ENCODE data around the gene PLCB4.

PLCB4 gene

GRCh38 chr20:9507544-9508239 is 438.8 kb downstream of the PLCB4 start:
- no peak for DNase-seq

DNA sequence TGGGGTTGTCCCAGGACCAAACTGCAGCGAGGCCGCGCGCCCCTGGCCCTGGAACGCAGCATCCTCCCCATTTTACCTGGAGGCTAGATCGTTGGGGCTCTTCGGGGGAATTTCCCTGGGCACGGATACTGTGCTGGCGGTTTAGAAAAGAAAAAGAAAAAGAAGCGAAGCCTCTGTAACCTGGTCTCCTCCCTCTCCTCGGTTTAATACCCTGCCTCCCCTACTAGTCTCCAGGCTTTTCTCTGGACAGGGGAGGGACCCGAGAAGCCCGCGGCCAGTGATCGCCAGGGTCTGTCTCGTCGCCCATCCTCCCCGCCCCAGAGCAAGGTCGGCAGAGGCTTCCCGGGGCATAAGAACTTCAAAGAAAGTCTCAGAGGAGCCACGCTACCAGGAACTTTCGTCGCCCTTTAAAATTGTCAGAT is 439.4 kb downstream of the PLCB4 start:
- DNase-seq = no peak

GRCh38 chr20:9508696-9509178 is 439.9 kb downstream of the PLCB4 start:
- DNase-seq = no peak

GRCh38 chr20:9509246-9509645 is 440.4 kb downstream of the PLCB4 start:
- no peak for DNase-seq

- DNase-seq = no peak
Measured at GRCh38 chr20:9510911-9511310, 442.0 kb downstream of the PLCB4 start.

DNA sequence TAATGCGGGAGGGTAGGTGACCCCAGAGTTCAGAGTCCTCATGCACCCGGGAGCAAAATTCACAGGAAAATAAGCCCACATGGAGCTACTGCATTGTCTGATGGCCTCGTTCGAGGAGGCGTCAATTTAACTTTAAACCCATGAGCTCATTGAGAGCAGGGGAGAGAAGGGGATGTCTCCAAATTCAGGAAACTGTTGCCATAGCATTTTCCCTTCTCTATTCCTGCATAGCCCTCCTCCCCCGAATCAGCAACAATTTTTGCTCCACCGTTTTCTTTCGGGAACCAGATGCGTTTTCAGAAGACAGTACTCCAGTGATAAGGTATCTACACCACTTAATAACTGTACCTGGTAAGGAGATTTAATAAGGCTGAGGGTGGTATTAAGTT is 445.2 kb downstream of the PLCB4 start:
- DNase-seq = no peak

- no peak for DNase-seq
Measured at GRCh38 chr20:9514461-9515213, 445.8 kb downstream of the PLCB4 start, which contains the start of gene LAMP5. Gene LAMP5, plus strand, starts transcription at chr20:9514590. Its CDS starts 263 bp downstream, at chr20:9514853.

- no peak for DNase-seq
Measured at GRCh38 chr20:9515214-9515585, 446.3 kb downstream of the PLCB4 start.

GRCh38 chr20:9515741-9516233 is 446.9 kb downstream of the PLCB4 start:
- no peak for DNase-seq

DNA sequence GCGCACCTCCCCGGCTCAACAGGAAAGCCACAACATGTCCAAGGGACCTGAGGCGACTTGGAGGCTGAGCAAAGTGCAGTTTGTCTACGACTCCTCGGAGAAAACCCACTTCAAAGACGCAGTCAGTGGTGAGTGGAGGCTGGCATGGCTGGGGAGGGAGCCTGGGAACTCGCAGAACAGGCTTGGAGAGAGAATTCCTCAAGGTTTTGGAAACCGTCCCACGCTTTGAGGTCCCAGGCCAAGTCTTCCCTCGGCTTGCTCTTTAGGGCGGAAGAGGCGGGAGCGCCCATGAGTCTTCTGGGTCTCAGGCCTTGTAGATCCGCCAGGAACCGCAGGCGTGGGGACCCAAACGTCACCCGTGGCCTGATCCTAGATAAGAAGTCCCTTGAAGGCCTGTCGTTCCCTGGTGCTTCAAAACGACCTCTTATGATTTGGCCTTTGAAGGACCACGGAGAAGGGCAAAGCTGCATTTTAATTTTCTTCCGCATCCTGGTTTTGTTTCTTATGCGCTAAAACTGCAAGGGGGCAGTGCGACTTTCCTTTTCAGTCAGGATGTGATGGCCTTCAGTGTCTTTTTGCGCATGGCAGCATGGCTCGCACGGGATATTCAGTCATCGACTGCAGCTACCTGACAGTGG is 447.5 kb downstream of the PLCB4 start:
- DNase-seq = no peak

DNA sequence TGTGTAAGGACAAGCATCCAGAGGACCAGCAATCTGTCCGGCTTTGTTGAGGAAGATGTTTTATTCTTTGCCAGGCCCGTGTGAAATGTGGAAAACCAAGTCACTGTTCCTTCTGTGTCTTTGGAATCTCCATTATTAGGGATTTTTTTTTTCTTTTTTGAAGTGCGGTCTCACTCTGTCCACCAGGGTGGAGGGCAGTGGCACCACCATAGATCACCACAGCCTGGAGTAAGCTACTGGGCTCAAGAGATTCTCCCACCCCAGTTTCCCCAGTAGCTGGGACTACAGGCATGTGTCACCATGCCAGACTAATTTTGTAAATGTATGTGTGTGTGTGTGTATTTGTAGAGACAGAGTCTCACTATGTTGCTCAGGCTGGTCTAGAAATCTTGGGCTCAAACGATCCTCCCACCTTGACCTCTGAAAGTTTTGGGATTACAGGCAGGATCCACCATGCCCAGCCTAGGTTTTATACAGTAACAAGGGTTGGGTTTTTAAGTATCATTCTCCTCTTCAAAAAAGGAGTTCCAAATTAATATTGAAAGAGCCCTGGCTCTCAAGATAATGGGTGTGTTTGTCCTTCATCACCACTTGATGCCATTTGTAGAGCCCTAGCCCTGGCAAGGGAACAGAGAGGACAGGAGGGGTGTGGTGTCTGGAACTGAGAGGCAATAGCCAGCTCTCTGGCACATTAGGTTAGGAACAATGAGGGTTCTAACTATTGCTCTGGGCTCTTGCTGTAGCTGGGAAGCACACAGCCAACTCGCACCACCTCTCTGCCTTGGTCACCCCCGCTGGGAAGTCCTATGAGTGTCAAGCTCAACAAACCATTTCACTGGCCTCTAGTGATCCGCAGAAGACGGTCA is 448.6 kb downstream of the PLCB4 start:
- no peak for DNase-seq

GRCh38 chr20:9518576-9519175 is 449.8 kb downstream of the PLCB4 start:
- DNase-seq = no peak

DNA sequence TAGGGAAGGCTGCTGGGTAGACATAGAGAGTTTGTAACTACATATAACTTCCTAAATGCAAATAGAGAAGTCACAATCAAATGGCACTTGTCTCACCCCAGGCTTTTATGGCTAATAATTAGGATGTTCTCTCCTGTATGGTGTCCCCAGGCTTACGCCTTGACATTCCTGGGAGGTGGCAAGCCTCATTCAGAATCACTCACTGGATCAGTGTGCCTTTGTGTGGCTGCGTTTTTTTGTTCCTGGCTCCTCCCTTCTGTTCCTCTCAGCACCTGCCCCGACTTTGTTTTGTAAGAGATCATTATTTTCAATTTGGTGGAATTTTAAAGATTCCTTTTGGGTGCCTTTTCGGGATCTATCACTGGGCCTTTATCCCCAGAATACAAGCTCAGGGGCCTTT is 451.2 kb downstream of the PLCB4 start:
- DNase-seq = no peak

- no peak for DNase-seq
Measured at GRCh38 chr20:9523636-9524035, 454.7 kb downstream of the PLCB4 start.

All from activated CD4-positive, alpha-beta T cell treated with anti-CD3 and anti-CD28 coated beads, Interleukin-10, Interleukin-2, amounts not matched to agents 100 ng/mL and 50 ng/mL, durations not matched to agents 16 hours and 8 hours (primary cell).